ENCODE measurements around the gene CLCN7. TPM values are rescaled to one million over a fixed set of nuclear protein-coding genes. Genes with fewer than 3 reads are reported as not detected.

Gene CLCN7
- total RNA-seq, 1 experiment from 2014 or later = 70.0 TPM

DNA sequence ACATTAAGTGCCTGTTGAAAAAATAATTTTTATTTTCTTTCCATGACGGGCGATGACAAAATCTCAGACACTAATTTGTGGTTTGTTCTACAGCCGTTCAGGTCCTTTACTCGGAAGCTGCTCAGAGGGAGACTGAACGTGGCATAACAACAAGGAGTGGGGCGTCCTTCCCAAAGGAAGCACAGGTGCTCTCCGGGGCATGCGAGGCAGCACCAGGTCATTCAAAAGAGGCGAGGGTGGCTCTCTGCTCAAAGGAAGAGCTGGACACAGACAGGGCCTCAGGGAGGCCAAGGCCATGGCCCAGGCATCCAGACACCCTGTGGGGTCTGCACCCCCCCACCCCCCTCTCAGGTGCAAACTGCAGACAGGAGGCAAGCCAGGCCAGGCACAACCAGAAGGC lies 76.5 kb downstream of the CLCN7 start:
- Histone ChIP-seq H4K91ac (ENCODE audit: insufficient read length, low read depth, low read length) (no peak overlapping the region), H2BK20ac (ENCODE audit: low read depth, low read length, poor library complexity, severe bottlenecking) (no peak overlapping the region), H2BK120ac (ENCODE audit: low read depth, low read length, poor library complexity, severe bottlenecking) (no peak overlapping the region), H3K18ac (ENCODE audit: insufficient read length, low read depth, low read length) (no peak overlapping the region), H3K27ac (ENCODE audit: insufficient read length, low read depth, low read length) (no peak overlapping the region), H2AK5ac (ENCODE audit: insufficient read length, low read length) (no peak overlapping the region), H4K5ac (ENCODE audit: insufficient read length, low read depth, low read length) (no peak overlapping the region), H3T11ph (ENCODE audit: low read length) (no peak overlapping the region), H2BK5ac (ENCODE audit: insufficient read length, low read length) (no peak overlapping the region), H4K20me1 (ENCODE audit: control insufficient read depth, insufficient read depth, insufficient read length) (no peaks in the 10 kb centered on the region), H2AFZ (ENCODE audit: low read length) (no peak overlapping the region), H3K4me1 (ENCODE audit: insufficient read depth, low read length) (no peaks in the 10 kb centered on the region), H3K79me1 (ENCODE audit: insufficient read depth, low read depth, low read length, poor library complexity, severe bottlenecking) (no peaks in the 10 kb centered on the region), H3K4me2 (ENCODE audit: insufficient read depth, insufficient read length, low read length) (no peak overlapping the region), H3K23ac (ENCODE audit: insufficient read length, low read depth, low read length) (no peak overlapping the region), H3K9ac (ENCODE audit: extremely low read depth, insufficient read length, low read length) (no peak overlapping the region), H3K27me3 (ENCODE audit: insufficient read depth, low read length) (no peaks in the 10 kb centered on the region), H3K4ac (ENCODE audit: low read depth, low read length) (no peak overlapping the region), H2BK15ac (ENCODE audit: low read depth, low read length) (no peak overlapping the region), H3K14ac (ENCODE audit: insufficient read depth, low read length) (no peak overlapping the region), H3K56ac (ENCODE audit: insufficient read length, low read depth, low read length) (no peak overlapping the region), H3K9me3 (ENCODE audit: control insufficient read depth, low read depth, low read length) (no peaks in the 10 kb centered on the region), H3K23me2 (ENCODE audit: insufficient read length, low read depth, low read length, poor library complexity, severe bottlenecking) (no peaks in the 10 kb centered on the region), H3K79me2 (ENCODE audit: insufficient read depth, low read length) (no peaks in the 10 kb centered on the region), H2BK12ac (ENCODE audit: insufficient read length, low read depth, low read length) (no peak overlapping the region), H4K8ac (replicated peaks; ENCODE audit: insufficient read length, low read depth, low read length) (no peak overlapping the region)
- no peaks in the 10 kb centered on the region for H3K4me1 Mint-ChIP-seq
- no peak for DNase-seq
- TF ChIP-seq CTCF (conservative IDR thresholded peaks at IDR 0.05) = no peak
- no peak overlapping the region; a peak in 1 of 7 replicates for H3K27ac Mint-ChIP-seq
- no peak overlapping the region for H3K4me3 Mint-ChIP-seq
- WGBS (ENCODE audit: extremely low coverage, insufficient read length, low lambda C conversion rate) = no CpG with 5 or more reads among the region's 9 CpGs
- no peaks in the 10 kb centered on the region for H3K27me3 Mint-ChIP-seq (ENCODE audit: low read depth)
- peaks cover 7 to 37% (median 32%) of the 10 kb centered on the region in 3 experiments; a peak in 6 of 7 replicates for H3K36me3 Mint-ChIP-seq (ENCODE audit: insufficient read depth in 1 of 3, low read depth in 3 of 3)
- H3K9me3 Mint-ChIP-seq = no peaks in the 10 kb centered on the region
